GM10248 (cell line): ENCODE data around the gene ACTR2.

Experiments
- CTCF ChIA-PET: fragments of 300-600 bp; sonication (Branson Sonifier 250); formaldehyde crosslinking; extraction: SDS; loops from one replicate; lab custom pipeline; 2021; ENCODE audit warnings: antibody characterized with exemption; lab: Yijun Ruan, JAX
- POLR2A ChIA-PET: fragments of 350-650 bp; sonication (Branson Sonifier 250); formaldehyde crosslinking; extraction: SDS; loops from one replicate; lab custom pipeline; 2020; ENCODE audit warnings: antibody characterized with exemption; lab: Yijun Ruan, JAX
- DNase-seq: peaks from one replicate; pipeline ENCODE4 v3.0.0; 2012; ENCODE audit errors: extremely low spot score
- CTCF ChIP-seq: IDR thresholded peaks from 2 replicates; pipeline ENCODE4 v1.5.1; 2012; ENCODE audit warnings: mild to moderate bottlenecking, low read depth; ENCODE audit errors: extremely low read depth, missing control alignments, control extremely low read depth

Gene ACTR2

DNA sequence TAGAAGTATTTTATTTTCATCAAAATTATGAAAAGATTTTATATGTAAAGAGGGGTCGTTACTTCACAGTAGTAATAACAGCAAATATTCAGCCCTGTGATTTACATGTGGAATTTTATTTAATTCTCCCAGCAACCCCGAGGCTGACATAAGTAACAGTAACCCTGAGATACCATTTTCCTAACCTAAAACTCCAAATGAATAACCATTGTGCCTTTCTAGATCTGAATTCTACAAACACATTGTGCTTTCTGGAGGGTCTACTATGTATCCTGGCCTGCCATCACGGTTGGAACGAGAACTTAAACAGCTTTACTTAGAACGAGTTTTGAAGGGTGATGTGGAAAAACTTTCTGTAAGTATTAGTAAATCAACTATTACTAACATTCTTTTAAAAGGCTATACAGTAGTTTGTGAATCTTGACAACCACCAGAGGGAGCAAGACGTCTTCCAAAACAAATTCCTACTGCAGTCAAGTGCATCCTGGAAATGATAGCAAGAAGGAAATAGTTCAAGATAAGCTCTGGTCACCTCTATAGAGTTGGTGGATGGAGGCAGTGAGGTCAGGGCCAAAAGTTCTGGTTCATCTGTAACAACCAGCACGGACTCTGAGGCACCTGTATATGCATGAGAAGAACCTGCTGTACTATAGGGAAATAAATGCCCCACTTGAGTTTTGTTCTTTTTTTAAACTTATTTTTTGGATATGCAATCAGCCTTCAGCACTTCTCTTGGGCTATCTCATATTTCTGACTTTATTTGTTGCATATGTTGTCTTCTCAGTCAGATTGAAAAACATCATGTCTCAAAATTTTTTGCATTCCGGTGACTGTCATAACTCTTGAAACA is 37.4 kb downstream of the ACTR2 start:
- CTCF ChIA-PET, result interaction anchor here (0.7 to 2.1 kb wide), 17 partner anchors 12 to 306 kb away, joined by 3 to 16 read pairs (median 4); no protein-coding TSS in a partner anchor
- DNase-seq, result no peak
- POLR2A ChIA-PET, result no interaction called here
- peak; percentile 58 for TF ChIP-seq CTCF

DNA sequence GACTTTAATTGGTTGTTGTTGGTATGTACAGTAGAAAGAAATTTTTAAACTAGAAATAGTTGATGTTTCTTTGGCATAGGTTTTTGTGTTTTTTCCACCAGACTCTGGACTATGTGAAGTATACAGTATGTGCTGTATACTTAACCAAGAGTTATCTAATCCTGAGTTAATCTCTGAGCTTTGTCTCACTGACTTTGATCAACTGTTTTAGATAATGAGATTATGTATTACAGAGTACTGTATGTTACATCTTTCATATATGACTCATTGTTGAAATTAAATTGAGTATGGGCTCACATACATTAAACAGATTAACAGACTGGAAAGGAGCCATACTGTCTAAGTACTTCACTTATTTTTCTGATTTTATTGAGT is 38.0 kb downstream of the ACTR2 start:
- CTCF ChIA-PET, result interaction anchor here (0.7 to 2.1 kb wide), 15 partner anchors 11 to 305 kb away, joined by 3 to 16 read pairs (median 4); no protein-coding TSS in a partner anchor
- TF ChIP-seq CTCF, result no peak
- no peak for DNase-seq
- POLR2A ChIA-PET, result no interaction called here

GRCh38 chr2:65267008-65267407 is 39.4 kb downstream of the ACTR2 start:
- ChIA-PET CTCF (interaction anchor here (0.6 to 1.3 kb wide), 3 partner anchors 11 to 273 kb away, joined by 3 to 4 read pairs (median 3); no protein-coding TSS in a partner anchor), POLR2A (no interaction called here)

GRCh38 chr2:65268957-65269356 is 41.3 kb downstream of the ACTR2 start:
- POLR2A ChIA-PET, result no interaction called here
- no peak for TF ChIP-seq CTCF
- DNase-seq, result no peak
- CTCF ChIA-PET, result interaction anchor here (1.1 kb wide), 1 partner anchor 204 kb away, joined by 3 read pairs; no protein-coding TSS in a partner anchor

More at GRCh38 chr2:65267008-65267407, 39.4 kb downstream of the ACTR2 start:
- no peak for TF ChIP-seq CTCF
- DNase-seq, result no peak

- no peak for TF ChIP-seq CTCF
- ChIA-PET POLR2A (no interaction called here), CTCF (interaction anchor here (1.2 kb wide), 1 partner anchor 10 kb away, joined by 4 read pairs; no protein-coding TSS in a partner anchor)
- no peak for DNase-seq
These were observed 45.7 kb downstream of the ACTR2 start for GRCh38 chr2:65273344-65273743.

- no peak for DNase-seq
- CTCF ChIA-PET, result interaction anchor here (1.0 to 4.6 kb wide), 10 partner anchors 10 to 298 kb away, joined by 3 to 16 read pairs (median 4); no protein-coding TSS in a partner anchor
- no peak for TF ChIP-seq CTCF
- POLR2A ChIA-PET, result no interaction called here
These were observed 47.7 kb downstream of the ACTR2 start for GRCh38 chr2:65275141-65275915.
